Measurements from ENCODE around the gene PFN1.

DNA sequence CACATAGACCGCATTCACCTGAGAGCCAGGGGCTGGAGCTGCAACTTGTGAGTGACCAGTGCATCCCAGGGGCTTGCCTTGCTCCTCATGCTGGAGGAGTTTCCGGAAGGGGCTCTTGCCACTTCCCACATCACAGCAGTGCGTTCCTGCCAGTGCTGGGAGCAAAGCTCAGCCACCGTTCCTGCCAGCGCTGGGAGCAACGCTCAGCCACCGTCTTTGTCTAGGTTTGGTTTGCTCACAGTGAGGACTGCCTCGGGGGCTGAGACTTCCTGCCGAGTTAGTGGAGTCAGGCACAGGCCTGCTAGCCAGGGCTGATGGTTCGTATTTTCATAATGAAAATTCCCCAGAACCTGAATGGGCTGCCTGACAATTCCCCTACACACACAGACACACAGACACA lies 40.0 kb downstream of the PFN1 start:
- TF ChIP-seq EZH2 (IDR thresholded peaks at IDR 0.05; ENCODE audit: borderline replicate concordance, insufficient read depth, low read length, poor library complexity, severe bottlenecking), result no peak
- TF ChIP-seq, protein P1, sequence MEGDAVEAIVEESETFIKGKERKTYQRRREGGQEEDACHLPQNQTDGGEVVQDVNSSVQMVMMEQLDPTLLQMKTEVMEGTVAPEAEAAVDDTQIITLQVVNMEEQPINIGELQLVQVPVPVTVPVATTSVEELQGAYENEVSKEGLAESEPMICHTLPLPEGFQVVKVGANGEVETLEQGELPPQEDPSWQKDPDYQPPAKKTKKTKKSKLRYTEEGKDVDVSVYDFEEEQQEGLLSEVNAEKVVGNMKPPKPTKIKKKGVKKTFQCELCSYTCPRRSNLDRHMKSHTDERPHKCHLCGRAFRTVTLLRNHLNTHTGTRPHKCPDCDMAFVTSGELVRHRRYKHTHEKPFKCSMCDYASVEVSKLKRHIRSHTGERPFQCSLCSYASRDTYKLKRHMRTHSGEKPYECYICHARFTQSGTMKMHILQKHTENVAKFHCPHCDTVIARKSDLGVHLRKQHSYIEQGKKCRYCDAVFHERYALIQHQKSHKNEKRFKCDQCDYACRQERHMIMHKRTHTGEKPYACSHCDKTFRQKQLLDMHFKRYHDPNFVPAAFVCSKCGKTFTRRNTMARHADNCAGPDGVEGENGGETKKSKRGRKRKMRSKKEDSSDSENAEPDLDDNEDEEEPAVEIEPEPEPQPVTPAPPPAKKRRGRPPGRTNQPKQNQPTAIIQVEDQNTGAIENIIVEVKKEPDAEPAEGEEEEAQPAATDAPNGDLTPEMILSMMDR (IDR thresholded peaks at IDR 0.05; ENCODE audit: poor library complexity, severe bottlenecking), result no peak
- TF ChIP-seq RAD21 (conservative IDR thresholded peaks at IDR 0.05), result no peak
- no peak for TF ChIP-seq EP300 (conservative IDR thresholded peaks at IDR 0.05; ENCODE audit: poor library complexity, severe bottlenecking)
